IMR-90 (cell line): ENCODE results near the gene STOM. TPM values are rescaled to one million over a fixed set of nuclear protein-coding genes. Genes with fewer than 3 reads are reported as not detected.

ENCODE experiments used
- ATAC-seq: fragments of 200-7000 bp; cut with Tn5 transposase; 2 replicates; pipeline ENCODE4 v1.9.1; 2020; ENCODE audit warnings: low read depth, mild to moderate bottlenecking, moderate library complexity
- BruUV-seq: library from RNA; stranded (reverse); fragments of 400-500 nt; replicated peaks from 2 replicates; lab custom pipeline; 2021; lab: Mats Ljungman, UMichigan
- CTCF ChIA-PET: fragments of 300-600 bp; formaldehyde crosslinking; extraction: SDS; loops from one replicate; lab custom pipeline; 2021; ENCODE audit warnings: antibody characterized with exemption; lab: Yijun Ruan, JAX
- POLR2A ChIA-PET: fragments of 300-600 bp; sonication (Branson Sonifier 250); formaldehyde crosslinking; loops from one replicate; lab custom pipeline; 2022; ENCODE audit warnings: antibody characterized with exemption; ENCODE audit not compliant: unreplicated experiment; lab: Charles Lee
- DNase-seq: peaks from one replicate; pipeline ENCODE4 v3.0.0; 2013
- H2AFZ ChIP-seq: replicated peaks from 2 replicates; pipeline ENCODE3; 2013; ENCODE audit warnings: low read length, mild to moderate bottlenecking; ENCODE audit not compliant: poor library complexity
- H2AK5ac ChIP-seq: 2 replicates; pipeline ENCODE4 v1.6.1; 2013; ENCODE audit warnings: low read depth, low read length, inconsistent platforms
- H2AK9ac ChIP-seq: replicated peaks from 2 replicates; pipeline ENCODE3; 2013; ENCODE audit warnings: mild to moderate bottlenecking, low read depth, low read length, moderate library complexity; ENCODE audit not compliant: poor library complexity
- H2BK120ac ChIP-seq: 2 replicates; pipeline ENCODE4 v1.6.1; 2013; ENCODE audit warnings: low read depth, low read length, inconsistent platforms
- H2BK15ac ChIP-seq: 3 replicates; pipeline ENCODE4 v1.6.1; 2013; ENCODE audit warnings: low read depth, low read length, inconsistent platforms
- H2BK20ac ChIP-seq: 2 replicates; pipeline ENCODE4 v1.6.1; 2013; ENCODE audit warnings: low read depth, mild to moderate bottlenecking, inconsistent platforms, low read length, moderate library complexity
- H2BK5ac ChIP-seq: 2 replicates; pipeline ENCODE4 v1.6.1; 2013; ENCODE audit warnings: mild to moderate bottlenecking, low read depth, low read length, inconsistent platforms; ENCODE audit not compliant: poor library complexity, severe bottlenecking
- H3K14ac ChIP-seq: replicated peaks from 2 replicates; pipeline ENCODE4 v1.6.1; 2013; ENCODE audit warnings: low read depth, low read length, inconsistent platforms
- H3K18ac ChIP-seq: 2 replicates; pipeline ENCODE4 v1.6.1; 2013; ENCODE audit warnings: low read depth, low read length, control low read depth
- H3K23ac ChIP-seq: 2 replicates; pipeline ENCODE4 v1.6.1; 2013; ENCODE audit warnings: low read depth, low read length, inconsistent platforms
- H3K27ac ChIP-seq: 2 replicates; pipeline ENCODE4 v1.5.1; 2013; ENCODE audit warnings: mild to moderate bottlenecking, control low read depth, low read length; ENCODE audit not compliant: insufficient read depth
- H3K27me3 ChIP-seq: 2 replicates; pipeline ENCODE4 v1.6.1; 2013; ENCODE audit warnings: low read length; ENCODE audit not compliant: control insufficient read depth, insufficient read depth
- H3K36me3 ChIP-seq: 2 replicates; pipeline ENCODE4 v1.6.1; 2013; ENCODE audit warnings: low read length, mixed read lengths; ENCODE audit not compliant: control insufficient read depth, insufficient read depth
- H3K4ac ChIP-seq: 2 replicates; pipeline ENCODE4 v1.6.1; 2013; ENCODE audit warnings: low read depth, low read length, inconsistent platforms
- H3K4me1 ChIP-seq: 2 replicates; pipeline ENCODE4 v1.6.1; 2013; ENCODE audit warnings: low read length, mixed read lengths; ENCODE audit not compliant: control insufficient read depth, insufficient read depth
- H3K4me2 ChIP-seq: 2 replicates; pipeline ENCODE4 v1.6.1; 2013; ENCODE audit warnings: low read depth, mild to moderate bottlenecking, control low read depth, low read length, moderate library complexity
- H3K4me3 ChIP-seq: 2 replicates; pipeline ENCODE4 v1.5.1; 2013; ENCODE audit warnings: low read depth, mild to moderate bottlenecking, control low read depth, low read length, moderate library complexity; ENCODE audit not compliant: insufficient read depth
- H3K56ac ChIP-seq: 2 replicates; pipeline ENCODE4 v1.6.1; 2013; ENCODE audit warnings: low read length, inconsistent platforms; ENCODE audit not compliant: insufficient read depth; ENCODE audit errors: extremely low read depth
- H3K79me1 ChIP-seq, 2 experiments: 2 replicates each; pipeline ENCODE4 v1.6.1; 2013; ENCODE audit warnings: low read length in 2 of 2, inconsistent platforms in 1 of 2, low read depth in 1 of 2
- H3K9ac ChIP-seq: 2 replicates; pipeline ENCODE4 v1.6.1; 2013; ENCODE audit warnings: low read depth, low read length, control low read depth
- H3K9me1 ChIP-seq: 2 replicates; pipeline ENCODE4 v1.6.1; 2013; ENCODE audit warnings: low read length, inconsistent platforms; ENCODE audit not compliant: insufficient read depth
- H3K9me3 ChIP-seq: 2 replicates; pipeline ENCODE4 v1.6.1; 2013; ENCODE audit warnings: low read length; ENCODE audit not compliant: control insufficient read depth, insufficient read depth
- H4K20me1 ChIP-seq: 2 replicates; pipeline ENCODE4 v1.6.1; 2013; ENCODE audit warnings: low read length, inconsistent platforms; ENCODE audit not compliant: insufficient read depth
- H4K5ac ChIP-seq: 2 replicates; pipeline ENCODE4 v1.6.1; 2013; ENCODE audit warnings: mild to moderate bottlenecking, low read depth, low read length, control low read depth
- H4K8ac ChIP-seq, 2 experiments: 2 replicates each; pipeline ENCODE4 v1.6.1; 2013; ENCODE audit warnings: low read depth in 2 of 2, low read length in 2 of 2, control low read depth in 1 of 2, inconsistent platforms in 1 of 2
- H4K91ac ChIP-seq: 2 replicates; pipeline ENCODE4 v1.6.1; 2013; ENCODE audit warnings: low read depth, low read length, inconsistent platforms; ENCODE audit not compliant: insufficient read depth
- CEBPB ChIP-seq: IDR thresholded peaks from 2 replicates; pipeline ENCODE4 v1.6.1; 2012; ENCODE audit warnings: low read depth, low read length, improper control_type of control experiment
- FOS ChIP-seq: fragments of 150-350 bp; IDR thresholded peaks from 2 replicates; pipeline ENCODE4 v1.6.1; 2016; ENCODE audit warnings: low read depth, low read length
- RCOR1 ChIP-seq: IDR thresholded peaks from 2 replicates; pipeline ENCODE4 v1.6.1; 2012; ENCODE audit warnings: mild to moderate bottlenecking, low read length, improper control_type of control experiment; ENCODE audit not compliant: insufficient replicate concordance
- WGBS, 2 experiments: methylation state at CpG; one replicate each; pipeline versions ENCODE4 v1.1.5 to v1.1.7; 2013; ENCODE audit warnings: missing lambda C conversion rate in 2 of 2; ENCODE audit not compliant: insufficient read length in 1 of 2; ENCODE audit errors: extremely low coverage in 2 of 2; 5-methylcytosine and 5-hydroxymethylcytosine counted together
- dilution Hi-C: fragments of 300-500 bp; cut with HindIII; formaldehyde crosslinking; loops from one replicate; pipeline ENCODE4 v1.14.3; 2018; ENCODE audit warnings: low sequenced_read_pairs; ENCODE audit not compliant: unreplicated experiment
- in situ Hi-C: fragments of 300-500 bp; cut with MboI; formaldehyde crosslinking; loops from 3 replicates; pipeline ENCODE4 v1.14.3; 2019; ENCODE audit warnings: low sequenced_read_pairs, inconsistent platforms, mixed read lengths
- intact Hi-C: fragments of 100-400 bp; cut with micrococcal nuclease; formaldehyde crosslinking; loops from 2 replicates; pipeline ENCODE4 v1.10.0; 2022
- polyA plus RNA-seq, 3 experiments: library from polyadenylated mRNA; depleted of rRNA; stranded (reverse); fragments of >200 nt; gene quantifications; 2 replicates each; pipeline ENCODE4 v1.2.3, GENCODE V29; 2012; ENCODE audit warnings: low replicate concordance in 1 of 3
- total RNA-seq: library from RNA; depleted of rRNA; stranded (reverse); fragments of >200 nt; gene quantifications from 2 replicates; pipeline ENCODE4 v1.2.3, GENCODE V29; 2012

Gene STOM
- total and polyA plus RNA-seq, 2 of the 4 experiments (the other 2 are of a cell fraction): 78.4 to 84.8 TPM

- intact Hi-C loops (no loop called here), dilution Hi-C loops (no loop called here), in situ Hi-C loops (no loop called here)
- Histone ChIP-seq H3K23ac (no peak overlapping the region), H3K18ac (no peak overlapping the region), H2AK9ac (no peak overlapping the region), H2AK5ac (no peak overlapping the region), H2BK20ac (no peak overlapping the region), H4K91ac (no peak overlapping the region), H2BK120ac (no peak overlapping the region), H2BK5ac (no peak overlapping the region), H4K8ac (no peak overlapping the region), H3K9me1 (no peaks in the 10 kb centered on the region), H3K79me1 (no peaks in the 10 kb centered on the region), H3K27ac (no peak overlapping the region), H3K4me1 (no peaks in the 10 kb centered on the region), H3K4ac (no peak overlapping the region), H3K36me3 (no peaks in the 10 kb centered on the region), H2BK15ac (no peak overlapping the region), H3K27me3 (peaks cover 31% of the 10 kb centered on the region), H3K14ac (no peak overlapping the region), H3K9ac (no peak overlapping the region), H4K5ac (no peak overlapping the region), H3K56ac (no peak overlapping the region), H2AFZ (no peak overlapping the region), H3K9me3 (no peaks in the 10 kb centered on the region), H3K4me3 (no peak overlapping the region), H3K4me2 (no peak overlapping the region), H4K20me1 (no peaks in the 10 kb centered on the region)
- no TSS peak for BruUV-seq
- ChIA-PET POLR2A (no interaction called here), CTCF (no interaction called here)
- ATAC-seq (no peak), DNase-seq (no peak)
- WGBS, 2 experiments: 60% methylated on average over 1 of the region's 3 CpGs; no CpG with 5 or more reads in 1 of the 2 experiments
- TF ChIP-seq RCOR1 (no peak), FOS (no peak), CEBPB (no peak)
These were observed 41.9 kb upstream of the STOM start for GRCh38 chr9:121411993-121412392.
